Immature natural killer cell (primary cell): ENCODE results near the gene PXDC1. TPM values are rescaled to one million over a fixed set of nuclear protein-coding genes. Genes with fewer than 3 reads are reported as not detected.

Experiments used
- DNase-seq, 3 donors: peaks; one replicate each; pipeline ENCODE4 v3.0.0; 2022; ENCODE audit warnings: mixed read lengths in 1 of 3
- H3K27ac Mint-ChIP-seq, 6 donors: one replicate each; pipeline ENCODE4 v1.8.0; 2020; ENCODE audit warnings: mixed read lengths in 6 of 6, mild to moderate bottlenecking in 5 of 6, inconsistent platforms in 4 of 6, moderate library complexity in 3 of 6
- H3K27me3 Mint-ChIP-seq, 3 donors: one replicate each; pipeline ENCODE4 v1.8.0; 2020 to 2021; ENCODE audit warnings: low read depth in 3 of 3, mild to moderate bottlenecking in 3 of 3, mixed read lengths in 3 of 3, moderate library complexity in 3 of 3, inconsistent platforms in 1 of 3
- H3K36me3 Mint-ChIP-seq, 3 donors: one replicate each; pipeline ENCODE4 v1.8.0; 2020; ENCODE audit warnings: mixed read lengths in 3 of 3, inconsistent platforms in 2 of 3, mild to moderate bottlenecking in 2 of 3
- H3K4me1 Mint-ChIP-seq, 2 donors: one replicate each; pipeline ENCODE4 v1.8.0; 2020; ENCODE audit warnings: inconsistent platforms in 2 of 2, mild to moderate bottlenecking in 2 of 2, mixed read lengths in 2 of 2, moderate library complexity in 1 of 2
- H3K4me3 Mint-ChIP-seq, 5 donors: one replicate each; pipeline ENCODE4 v1.8.0; 2020; ENCODE audit warnings: mild to moderate bottlenecking in 5 of 5, mixed read lengths in 5 of 5, inconsistent platforms in 3 of 5, moderate library complexity in 3 of 5
- H3K9me3 Mint-ChIP-seq, 6 donors: one replicate each; pipeline ENCODE4 v1.8.0; 2020; ENCODE audit warnings: mild to moderate bottlenecking in 6 of 6, mixed read lengths in 6 of 6, inconsistent platforms in 4 of 6, moderate library complexity in 3 of 6
- polyA plus RNA-seq, 3 donors: library from polyadenylated mRNA; unstranded; fragments of 300-500 nt; fragmentation: Illumina TruSeq; gene quantifications; one replicate each; pipeline ENCODE4 v1.2.3, GENCODE V29; 2021

Gene PXDC1
- polyA plus RNA-seq, 3 donors from 2014 or later: not detected

DNA sequence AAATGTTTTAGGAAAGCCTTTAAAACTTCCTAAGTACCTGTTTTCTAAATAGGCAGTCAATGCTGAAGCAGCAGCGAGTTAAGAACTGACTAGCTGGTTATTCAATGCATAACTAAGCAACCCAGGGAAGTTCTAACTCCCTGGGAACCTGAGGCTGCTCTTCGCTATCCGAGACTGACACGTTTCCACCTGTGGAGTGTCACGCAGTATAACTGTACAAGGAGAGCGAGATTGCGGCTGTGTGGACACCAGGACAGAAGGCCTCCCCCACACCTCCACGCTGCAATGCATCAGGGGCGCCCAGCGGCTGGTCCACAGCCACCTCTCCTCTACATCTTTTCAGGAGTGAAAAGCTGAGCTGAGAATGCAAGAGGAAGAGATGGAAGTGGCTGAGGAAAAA is 8.0 kb downstream of the PXDC1 start:
- Mint-ChIP-seq H3K9me3 (no peaks in the 10 kb centered on the region), H3K27me3 (peaks cover 2 to 11% (median 7%) of the 10 kb centered on the region in 3 donors), H3K4me3 (no peak overlapping the region), H3K4me1 (peaks cover 10 to 14% of the 10 kb centered on the region in 2 donors), H3K36me3 (no peaks in the 10 kb centered on the region), H3K27ac (no peak overlapping the region)
- no peak for DNase-seq

DNA sequence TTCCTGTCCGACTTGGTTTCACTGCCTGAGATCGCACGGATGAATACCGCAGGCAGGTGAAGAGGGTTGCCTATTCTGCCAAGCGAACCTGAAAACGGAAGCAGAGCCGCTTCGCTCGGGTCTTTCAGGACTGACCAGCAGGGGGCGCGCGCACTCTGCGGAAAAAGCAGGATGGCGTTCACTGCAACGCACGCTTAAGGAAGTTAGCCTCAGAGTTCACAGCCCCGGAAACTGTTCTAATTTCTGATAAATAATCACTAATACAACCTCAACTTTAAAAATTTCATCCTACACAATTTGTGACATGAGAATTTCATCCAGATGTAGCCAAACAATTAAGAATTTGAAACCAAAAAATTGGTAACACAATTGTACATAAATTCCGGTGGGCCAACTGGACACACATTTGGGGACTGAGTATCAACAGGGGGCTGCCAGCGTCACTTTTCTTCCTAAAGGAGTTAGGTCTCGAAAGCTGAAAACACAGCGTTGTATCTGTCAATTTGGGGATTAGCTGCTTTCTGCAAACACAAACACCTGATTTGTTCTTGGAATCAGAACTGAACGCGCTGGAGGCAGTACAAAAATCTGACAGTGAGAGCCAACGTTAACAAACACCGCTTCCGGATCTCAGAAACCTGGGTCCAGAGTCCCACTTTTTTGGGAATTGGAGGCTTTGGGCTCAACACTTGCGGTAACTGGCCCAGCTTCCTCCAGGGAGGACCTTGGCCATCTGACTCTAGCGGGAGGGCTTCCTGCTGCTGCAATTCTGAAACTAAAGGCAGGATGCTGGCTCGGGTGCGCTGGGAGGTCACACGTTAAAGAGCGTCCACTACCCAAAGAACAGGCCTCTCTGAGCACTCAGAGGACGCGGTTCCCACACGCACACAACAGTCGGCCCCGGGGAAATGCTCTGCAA is 8.8 kb downstream of the PXDC1 start:
- Mint-ChIP-seq H3K4me1 (peaks cover 10 to 14% of the 10 kb centered on the region in 2 donors), H3K36me3 (no peaks in the 10 kb centered on the region), H3K9me3 (no peaks in the 10 kb centered on the region), H3K27me3 (peaks cover 2 to 7% (median 6%) of the 10 kb centered on the region in 3 donors), H3K27ac (peak overlapping the region; percentile 26 to 54 (median 40)), H3K4me3 (peak overlapping the region; percentile 40 to 79 (median 65))
- DNase-seq: peak; percentile 71 to 79 (median 74)

DNA sequence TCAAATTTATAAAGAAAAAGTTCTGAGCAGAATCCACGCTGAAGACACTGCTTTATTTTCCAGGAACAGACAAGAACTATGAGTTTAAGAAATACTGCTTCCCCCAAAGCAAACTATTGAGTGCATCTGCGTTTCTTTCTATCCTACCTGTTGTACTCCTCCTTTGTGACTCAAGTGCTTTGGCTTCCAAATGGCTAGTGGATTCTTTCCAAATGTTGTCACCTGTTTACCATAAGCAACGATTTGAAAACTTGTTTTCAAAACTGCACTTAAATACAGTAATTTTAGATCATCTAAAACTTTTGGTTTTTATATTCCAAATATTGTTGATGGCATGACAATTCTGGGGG is 9.5 kb downstream of the PXDC1 start:
- peak overlapping the region in 2 of 6 donors; percentile 33 to 38 for H3K27ac Mint-ChIP-seq
- peak overlapping the region; percentile 40 to 79 (median 65) for H3K4me3 Mint-ChIP-seq
- H3K36me3 Mint-ChIP-seq: no peaks in the 10 kb centered on the region
- H3K27me3 Mint-ChIP-seq: peaks cover 2 to 6% (median 5%) of the 10 kb centered on the region in 3 donors
- DNase-seq: no peak
- H3K4me1 Mint-ChIP-seq: peaks cover 10 to 14% of the 10 kb centered on the region in 2 donors
- H3K9me3 Mint-ChIP-seq: no peaks in the 10 kb centered on the region

DNA sequence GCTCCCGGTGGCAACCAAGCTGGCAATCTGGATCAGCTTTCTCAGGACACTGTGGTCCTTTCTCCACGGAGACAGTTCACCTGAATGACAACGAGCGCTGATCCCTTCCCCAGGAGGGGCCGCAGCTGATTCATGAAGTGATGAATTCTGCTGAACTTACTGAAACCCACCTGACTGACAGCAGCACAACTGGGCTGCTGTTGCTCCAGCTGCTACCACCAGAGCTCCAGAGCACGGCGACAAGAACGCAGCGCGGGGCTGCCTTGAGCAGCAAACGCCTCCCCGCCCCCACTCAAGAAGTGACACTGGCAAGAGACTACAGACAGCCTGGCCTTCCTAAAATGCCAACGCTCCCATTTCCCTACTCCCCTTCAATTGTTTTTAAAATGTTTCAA is 10.0 kb downstream of the PXDC1 start:
- Mint-ChIP-seq H3K27me3 (peaks cover under 1 to 6% (median 5%) of the 10 kb centered on the region in 3 donors), H3K27ac (no peak overlapping the region), H3K9me3 (no peaks in the 10 kb centered on the region), H3K4me1 (peaks cover 10 to 14% of the 10 kb centered on the region in 2 donors), H3K4me3 (peak overlapping the region in 1 of 5 donors; percentile 20), H3K36me3 (no peaks in the 10 kb centered on the region)
- no peak for DNase-seq

DNA sequence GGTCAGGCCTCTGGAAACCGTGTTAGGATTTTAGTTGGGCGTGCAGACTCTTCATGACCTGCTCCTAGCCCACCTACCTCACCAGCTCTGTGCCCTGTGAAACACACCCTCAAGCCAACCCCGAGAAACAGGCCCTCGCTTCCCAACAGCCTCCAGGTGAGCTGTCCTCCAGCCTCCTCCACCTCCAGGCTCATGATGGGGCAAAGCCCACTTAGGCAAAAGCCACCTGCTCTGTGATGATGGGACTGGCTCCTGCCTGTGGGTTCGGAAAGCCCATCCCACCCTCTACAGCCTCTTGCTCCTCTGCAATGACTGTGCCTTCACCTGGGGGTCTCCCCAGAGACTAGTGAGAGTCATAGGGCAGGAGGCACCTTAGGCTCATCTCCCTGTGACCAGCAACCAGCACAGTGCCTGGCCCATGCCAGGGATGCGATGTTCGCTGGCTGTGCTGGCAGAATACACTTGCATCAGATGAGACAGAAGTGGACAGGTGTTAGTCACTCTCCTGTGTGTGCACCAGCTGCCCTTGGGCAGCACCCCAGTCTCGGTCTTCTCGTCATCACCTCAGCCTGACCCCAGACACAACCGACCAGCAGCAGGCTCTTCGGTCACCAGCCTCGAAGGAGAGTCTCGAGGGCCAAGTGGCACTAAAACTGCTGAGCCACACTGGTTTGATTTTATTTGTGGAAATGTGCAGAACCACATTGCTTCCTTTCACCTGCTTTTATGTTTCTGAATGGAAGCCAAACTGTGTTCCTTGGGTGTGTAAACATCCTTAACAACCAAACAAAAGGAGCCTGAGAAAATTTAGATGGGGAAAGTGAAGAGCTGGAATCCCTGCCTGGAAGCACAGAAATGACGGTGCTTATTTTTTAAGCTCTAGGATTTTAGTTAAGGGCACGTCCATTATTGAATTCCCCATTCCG is 10.7 kb downstream of the PXDC1 start:
- H3K4me1 Mint-ChIP-seq: peaks cover 10 to 14% of the 10 kb centered on the region in 2 donors
- H3K9me3 Mint-ChIP-seq: no peaks in the 10 kb centered on the region
- peaks cover 2 to 6% (median 5%) of the 10 kb centered on the region in 3 donors for H3K27me3 Mint-ChIP-seq
- no peaks in the 10 kb centered on the region for H3K36me3 Mint-ChIP-seq
- H3K27ac Mint-ChIP-seq: no peak overlapping the region
- H3K4me3 Mint-ChIP-seq: no peak overlapping the region
- DNase-seq: no peak

DNA sequence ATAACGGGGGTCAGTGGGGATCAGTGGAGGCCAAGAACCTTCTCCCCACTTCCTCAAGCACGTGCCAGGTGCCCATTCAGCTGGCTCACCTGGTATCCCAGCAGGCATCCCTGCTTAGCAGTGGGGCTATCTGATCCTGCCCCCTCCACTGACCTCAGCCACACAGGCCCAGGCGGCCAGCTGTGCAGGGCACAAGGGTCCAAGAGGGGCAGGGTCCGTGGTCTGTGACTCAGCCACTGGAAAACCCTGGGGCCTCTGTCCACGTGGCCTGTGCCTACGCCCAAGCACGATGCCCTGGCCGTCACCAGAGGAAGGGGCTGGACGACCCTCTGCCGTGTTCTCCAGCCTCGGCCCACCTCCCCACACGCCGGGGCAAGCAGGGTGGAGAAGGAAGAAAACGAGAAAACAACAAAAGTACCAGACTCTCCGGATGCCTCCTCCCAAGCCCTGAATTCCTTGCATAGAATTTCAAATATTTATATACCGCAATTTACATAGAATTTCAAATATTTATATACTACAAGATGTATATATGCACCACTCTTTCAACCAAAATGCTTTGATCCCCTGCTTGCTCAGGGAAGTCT is 12.1 kb downstream of the PXDC1 start:
- Mint-ChIP-seq H3K27ac (no peak overlapping the region), H3K4me3 (no peak overlapping the region), H3K36me3 (no peaks in the 10 kb centered on the region), H3K9me3 (no peaks in the 10 kb centered on the region), H3K27me3 (peaks cover 4 to 8% (median 5%) of the 10 kb centered on the region in 3 donors), H3K4me1 (peaks cover 10 to 14% of the 10 kb centered on the region in 2 donors)
- DNase-seq: no peak

DNA sequence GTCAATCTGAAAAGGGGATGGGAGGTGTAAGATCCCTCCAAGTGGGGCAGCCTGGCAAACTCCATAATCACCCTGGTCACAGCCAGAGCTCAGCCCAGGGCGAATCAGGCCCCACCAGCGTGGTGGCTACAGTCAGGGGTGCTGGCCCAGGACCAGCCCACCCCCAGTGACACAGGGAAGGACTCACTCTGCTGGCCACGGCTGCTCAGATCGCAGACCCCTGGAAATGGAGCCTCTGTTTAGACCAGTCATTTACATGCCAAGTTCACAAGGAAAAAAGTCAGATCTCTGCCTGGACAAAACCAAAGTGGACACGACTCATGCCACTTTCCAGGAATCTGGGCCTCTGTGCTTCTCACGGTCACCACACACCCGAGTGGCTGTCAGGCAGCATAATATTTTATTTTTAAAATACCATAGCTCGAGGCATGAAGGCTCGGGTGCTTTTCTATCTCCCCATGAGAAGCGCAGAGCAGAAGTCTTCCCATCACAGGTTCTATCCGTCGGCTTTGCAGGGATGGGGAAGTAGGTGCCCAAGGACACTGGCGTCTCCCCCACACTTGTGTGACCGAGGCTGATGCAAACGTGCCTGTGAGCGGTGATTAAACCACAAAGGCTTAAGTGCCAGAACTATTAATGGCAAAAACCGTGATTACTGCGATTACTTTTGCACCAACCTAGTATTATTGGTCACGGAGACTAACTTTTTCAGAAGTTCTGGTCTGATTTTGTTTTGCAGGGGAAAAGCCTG is 13.0 kb downstream of the PXDC1 start:
- no peaks in the 10 kb centered on the region for H3K9me3 Mint-ChIP-seq
- DNase-seq: no peak
- no peak overlapping the region for H3K27ac Mint-ChIP-seq
- H3K36me3 Mint-ChIP-seq: no peaks in the 10 kb centered on the region
- H3K4me3 Mint-ChIP-seq: no peak overlapping the region
- H3K4me1 Mint-ChIP-seq: peaks cover 10 to 14% of the 10 kb centered on the region in 2 donors
- H3K27me3 Mint-ChIP-seq: peaks cover 3 to 10% (median 4%) of the 10 kb centered on the region in 3 donors

DNA sequence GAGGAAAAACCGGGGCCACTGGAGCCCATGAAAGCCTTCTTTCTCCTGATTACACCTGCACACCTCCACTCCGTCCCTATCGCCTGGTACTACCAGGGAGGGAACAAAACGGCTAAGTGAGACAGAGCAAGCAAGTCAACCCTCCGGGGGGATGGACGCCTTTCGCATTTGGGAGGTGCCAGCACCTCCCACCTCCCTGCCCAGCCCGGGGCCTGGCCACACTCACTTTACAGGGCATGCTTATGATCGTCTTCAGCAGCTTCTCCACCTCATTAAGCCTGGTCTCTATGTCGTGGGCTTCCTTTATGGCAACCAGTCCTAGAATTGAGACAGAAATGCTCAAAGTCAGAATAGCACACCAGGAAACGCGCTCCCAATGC is 13.7 kb downstream of the PXDC1 start:
- H3K4me3 Mint-ChIP-seq: no peak overlapping the region
- H3K36me3 Mint-ChIP-seq: no peaks in the 10 kb centered on the region
- no peak overlapping the region for H3K27ac Mint-ChIP-seq
- peaks cover 2 to 10% (median 4%) of the 10 kb centered on the region in 3 donors for H3K27me3 Mint-ChIP-seq
- no peaks in the 10 kb centered on the region for H3K9me3 Mint-ChIP-seq
- no peak for DNase-seq
- peaks cover 6 to 8% of the 10 kb centered on the region in 2 donors for H3K4me1 Mint-ChIP-seq

DNA sequence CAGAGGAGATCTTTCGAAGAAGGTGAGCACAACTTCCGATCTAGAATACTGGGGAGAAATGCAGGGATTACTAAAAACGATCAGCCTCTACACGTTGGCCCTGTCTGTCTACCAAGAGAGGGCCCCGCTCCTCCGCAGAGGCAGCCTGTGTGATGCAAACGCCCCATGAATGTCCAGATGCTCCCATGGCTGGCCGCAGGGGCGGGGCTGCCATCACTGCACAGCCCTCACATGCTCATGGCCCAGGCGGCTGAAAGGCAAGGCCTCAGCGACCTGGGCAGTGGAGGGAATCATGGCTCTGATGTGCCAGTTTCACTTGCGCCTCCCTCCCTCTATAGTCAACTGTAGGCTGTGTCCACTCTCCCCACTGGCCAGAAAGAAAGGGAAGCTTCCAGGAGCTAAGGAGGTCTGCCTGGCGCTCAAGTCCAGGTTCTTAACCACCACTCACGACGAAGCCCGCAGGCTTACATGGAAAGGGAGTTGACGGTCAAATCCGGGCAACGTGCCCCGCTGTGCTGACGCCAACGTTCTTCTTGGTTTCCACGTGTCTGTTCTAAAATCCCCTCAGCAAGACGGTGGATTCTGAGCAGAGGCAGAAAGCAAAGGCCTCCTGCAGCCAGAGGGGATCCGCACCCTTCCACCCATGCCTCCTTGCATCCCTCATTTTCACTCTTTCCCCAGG is 14.2 kb downstream of the PXDC1 start:
- no peak overlapping the region for H3K4me3 Mint-ChIP-seq
- peaks cover 3 to 9% (median 4%) of the 10 kb centered on the region in 3 donors for H3K27me3 Mint-ChIP-seq
- peaks cover under 1 to 3% of the 10 kb centered on the region in 2 donors for H3K4me1 Mint-ChIP-seq
- no peaks in the 10 kb centered on the region for H3K9me3 Mint-ChIP-seq
- DNase-seq: no peak
- no peaks in the 10 kb centered on the region for H3K36me3 Mint-ChIP-seq
- no peak overlapping the region for H3K27ac Mint-ChIP-seq

DNA sequence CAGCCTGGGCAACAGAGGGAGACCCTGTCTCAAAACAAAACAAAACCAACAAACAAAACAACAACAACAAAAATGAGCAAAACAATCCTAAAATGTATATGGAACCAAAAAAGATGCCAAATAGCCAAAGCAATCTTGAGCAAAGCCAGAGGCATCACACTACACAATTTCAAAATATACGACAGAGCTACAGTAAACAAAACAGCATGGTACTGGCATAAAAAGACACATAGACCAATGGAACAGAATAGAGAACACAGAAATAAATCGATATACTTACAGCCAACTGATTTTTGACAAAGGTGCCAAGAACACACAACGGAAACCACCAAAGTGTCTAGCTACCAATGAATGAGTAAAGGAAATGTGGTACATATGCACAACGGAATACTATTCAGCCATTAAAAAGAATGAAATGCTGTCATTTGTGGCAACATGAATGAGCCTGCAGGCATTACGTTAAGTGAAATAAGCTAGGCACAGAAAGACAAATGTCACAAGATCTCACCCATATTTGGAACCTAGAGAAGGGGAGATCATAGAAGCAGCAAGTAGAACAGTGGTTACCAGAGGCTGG is 16.4 kb downstream of the PXDC1 start:
- Mint-ChIP-seq H3K4me1 (no peaks in the 10 kb centered on the region), H3K27me3 (peaks cover 3 to 6% (median 4%) of the 10 kb centered on the region in 3 donors), H3K27ac (no peak overlapping the region), H3K9me3 (no peaks in the 10 kb centered on the region), H3K36me3 (no peaks in the 10 kb centered on the region), H3K4me3 (no peak overlapping the region)
- no peak for DNase-seq

DNA sequence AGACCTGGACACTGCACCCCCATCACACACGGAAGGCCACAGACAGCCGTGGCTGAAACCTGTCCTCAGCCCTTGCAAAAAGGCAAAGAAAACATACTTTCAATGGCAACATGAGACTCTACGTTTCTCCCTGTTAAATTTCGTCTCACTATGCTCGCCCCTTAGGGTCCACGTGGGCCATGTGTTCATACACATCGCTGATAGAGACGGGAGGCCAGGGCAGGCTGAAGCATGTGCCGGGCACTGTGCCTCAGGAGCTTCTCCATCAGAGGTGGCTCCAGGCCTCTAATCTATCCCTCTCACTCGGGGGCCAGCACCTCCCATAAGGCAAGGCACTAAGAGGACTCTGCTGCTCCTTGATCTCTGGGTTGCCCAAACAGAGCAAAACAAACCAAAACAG is 17.5 kb downstream of the PXDC1 start:
- Mint-ChIP-seq H3K27ac (no peak overlapping the region), H3K36me3 (no peaks in the 10 kb centered on the region), H3K4me3 (no peak overlapping the region), H3K4me1 (no peaks in the 10 kb centered on the region), H3K9me3 (no peaks in the 10 kb centered on the region), H3K27me3 (peaks cover 3 to 6% (median 4%) of the 10 kb centered on the region in 3 donors)
- no peak for DNase-seq

DNA sequence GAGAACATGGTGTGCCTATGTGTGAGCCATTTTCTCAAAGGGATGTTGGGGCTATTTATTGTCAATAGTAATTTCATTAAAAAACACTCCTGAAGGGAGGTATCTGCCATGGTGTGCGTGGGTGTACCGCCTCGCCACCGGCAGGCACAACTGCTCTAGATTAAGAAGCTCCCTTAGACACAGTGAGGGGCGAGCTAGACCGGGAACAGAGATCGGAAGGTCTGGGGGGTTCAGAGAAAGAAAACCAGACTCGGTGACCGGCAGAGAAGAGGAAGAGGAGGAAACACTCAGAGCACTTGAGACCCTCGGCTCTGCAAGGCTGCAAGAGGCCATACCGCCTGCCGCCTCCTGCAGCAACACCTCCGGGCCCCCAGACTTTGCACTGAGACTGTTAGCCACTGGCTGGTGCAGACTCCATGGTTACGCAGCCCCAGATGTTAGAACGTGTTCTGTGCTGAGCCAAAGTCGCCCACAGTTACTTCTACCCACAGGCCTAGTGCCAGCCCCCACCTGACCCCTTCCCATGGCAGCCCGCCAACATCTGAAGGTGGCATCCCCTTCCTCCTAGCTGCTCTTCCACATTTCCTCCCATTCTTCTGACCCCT is 18.1 kb downstream of the PXDC1 start:
- Mint-ChIP-seq H3K9me3 (no peaks in the 10 kb centered on the region), H3K27ac (no peak overlapping the region), H3K36me3 (no peaks in the 10 kb centered on the region), H3K4me1 (no peaks in the 10 kb centered on the region), H3K4me3 (no peak overlapping the region), H3K27me3 (peaks cover 3 to 6% (median 4%) of the 10 kb centered on the region in 3 donors)
- no peak for DNase-seq
